ENCODE results near the gene RPS27L.
"Not testable (repeated sequence)": the region's sequence is repeated elsewhere in the genome, so short reads cannot be mapped to it uniquely, and the experiment has no call there.

Gene RPS27L

DNA sequence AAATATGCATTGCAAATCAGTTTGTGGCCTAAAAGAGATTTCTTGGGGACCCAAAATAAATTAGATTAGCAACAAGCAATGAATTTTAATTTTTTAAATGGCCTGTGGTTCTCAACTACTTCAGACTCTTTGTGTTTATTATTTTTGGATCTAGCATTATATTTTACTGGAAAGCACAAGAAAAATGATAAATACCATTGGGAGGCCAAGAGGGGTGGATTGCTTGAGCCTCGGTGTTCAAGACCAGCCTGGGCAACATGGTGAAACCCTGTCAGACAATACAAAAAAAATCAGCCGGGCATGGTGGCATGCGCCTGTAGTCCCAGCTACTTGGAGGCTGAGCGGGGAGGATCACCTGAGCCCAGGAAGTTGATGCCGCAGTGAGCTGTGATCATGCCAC, 22.0 kb downstream of the RPS27L start:
- no peak for DNase-seq

DNA sequence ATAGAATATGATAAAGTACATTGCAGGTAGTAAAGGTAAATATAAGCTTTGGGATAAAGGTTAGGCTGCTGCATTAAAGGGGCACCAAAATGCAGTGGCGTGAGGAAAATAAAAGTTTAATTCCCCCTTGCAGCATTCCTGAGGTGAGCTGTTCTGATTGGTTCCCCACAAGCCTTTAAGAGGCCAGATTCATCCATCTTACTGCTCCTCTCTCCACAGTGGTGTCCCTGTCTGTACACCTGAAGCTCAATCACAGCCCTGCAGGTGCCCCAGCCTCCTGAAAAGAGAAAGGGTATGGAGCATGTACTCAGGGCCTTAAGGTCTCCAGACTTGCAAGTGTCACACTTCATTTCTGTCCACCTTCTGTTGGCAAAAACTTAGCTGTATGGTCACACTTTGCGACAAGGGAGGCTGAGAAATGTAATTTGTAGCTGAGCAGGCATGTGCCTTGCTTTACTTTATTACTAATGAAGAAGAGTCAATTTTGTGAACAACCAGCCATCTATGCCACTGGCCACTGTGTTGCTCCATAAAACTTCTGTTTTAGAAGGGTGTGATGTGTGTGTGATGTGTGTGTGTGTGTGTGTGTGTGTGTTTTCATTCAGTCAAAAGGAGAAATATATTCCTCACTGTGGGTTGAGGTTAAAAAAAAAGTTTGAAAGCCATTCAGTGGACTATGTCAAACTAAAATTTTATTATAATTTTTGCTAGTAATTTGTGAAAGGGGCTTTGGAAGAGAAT, 22.9 kb downstream of the RPS27L start:
- DNase-seq: no peak

DNA sequence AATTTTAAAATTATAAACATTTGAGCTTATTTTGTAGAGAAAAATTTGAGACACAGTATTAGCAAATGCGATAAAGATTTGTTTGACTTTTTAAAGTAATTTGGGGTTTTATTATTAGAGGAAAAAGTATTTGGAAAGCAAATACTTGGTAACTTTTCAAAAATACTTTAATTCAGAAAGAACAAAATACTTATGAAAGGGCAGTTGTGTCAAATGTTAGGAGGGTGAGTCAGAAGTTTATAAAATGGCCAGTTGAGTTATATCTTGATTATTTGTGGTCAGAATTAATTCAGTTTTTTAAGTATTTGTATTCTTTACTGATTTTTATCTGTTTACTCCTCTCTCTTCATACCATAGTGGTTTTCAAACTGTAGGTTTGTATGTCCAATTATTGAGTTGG, 23.5 kb downstream of the RPS27L start:
- no peak for DNase-seq

DNA sequence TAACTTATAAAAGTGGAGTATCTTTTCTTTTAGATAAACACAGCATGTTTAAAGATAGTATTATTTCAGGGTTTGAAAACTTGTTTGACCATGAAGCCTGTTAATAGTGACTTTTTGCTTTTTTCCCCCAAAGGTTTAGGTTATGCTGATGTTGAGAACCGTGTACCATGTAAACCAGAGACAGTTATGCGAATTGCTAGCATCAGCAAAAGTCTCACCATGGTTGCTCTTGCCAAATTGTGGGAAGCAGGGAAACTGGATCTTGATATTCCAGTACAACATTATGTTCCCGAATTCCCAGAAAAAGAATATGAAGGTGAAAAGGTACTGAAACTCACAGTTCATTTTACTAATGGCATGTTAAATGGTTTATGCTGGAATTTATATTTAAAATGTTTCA, 30.6 kb downstream of the RPS27L start:
- DNase-seq: no peak

DNA sequence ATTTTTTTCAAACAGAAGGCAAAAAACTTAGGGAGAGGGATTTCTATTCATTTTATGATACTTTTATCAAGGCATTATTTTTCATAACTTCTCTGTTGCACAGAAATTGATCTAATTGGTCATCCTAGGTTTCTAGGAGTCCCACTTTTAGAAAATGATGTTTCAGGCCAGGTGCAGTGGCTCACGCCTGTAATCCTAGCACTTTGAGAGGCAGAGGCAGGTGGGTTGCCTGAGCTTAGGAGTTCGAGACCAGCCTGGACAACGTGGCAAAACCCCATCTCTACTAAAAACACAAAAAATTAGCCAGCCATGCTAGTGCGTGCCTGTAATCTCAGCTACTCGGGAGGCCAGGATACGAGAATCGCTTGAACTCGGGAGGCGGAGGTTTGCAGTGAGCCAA, 32.8 kb downstream of the RPS27L start:
- no peak for DNase-seq

DNA sequence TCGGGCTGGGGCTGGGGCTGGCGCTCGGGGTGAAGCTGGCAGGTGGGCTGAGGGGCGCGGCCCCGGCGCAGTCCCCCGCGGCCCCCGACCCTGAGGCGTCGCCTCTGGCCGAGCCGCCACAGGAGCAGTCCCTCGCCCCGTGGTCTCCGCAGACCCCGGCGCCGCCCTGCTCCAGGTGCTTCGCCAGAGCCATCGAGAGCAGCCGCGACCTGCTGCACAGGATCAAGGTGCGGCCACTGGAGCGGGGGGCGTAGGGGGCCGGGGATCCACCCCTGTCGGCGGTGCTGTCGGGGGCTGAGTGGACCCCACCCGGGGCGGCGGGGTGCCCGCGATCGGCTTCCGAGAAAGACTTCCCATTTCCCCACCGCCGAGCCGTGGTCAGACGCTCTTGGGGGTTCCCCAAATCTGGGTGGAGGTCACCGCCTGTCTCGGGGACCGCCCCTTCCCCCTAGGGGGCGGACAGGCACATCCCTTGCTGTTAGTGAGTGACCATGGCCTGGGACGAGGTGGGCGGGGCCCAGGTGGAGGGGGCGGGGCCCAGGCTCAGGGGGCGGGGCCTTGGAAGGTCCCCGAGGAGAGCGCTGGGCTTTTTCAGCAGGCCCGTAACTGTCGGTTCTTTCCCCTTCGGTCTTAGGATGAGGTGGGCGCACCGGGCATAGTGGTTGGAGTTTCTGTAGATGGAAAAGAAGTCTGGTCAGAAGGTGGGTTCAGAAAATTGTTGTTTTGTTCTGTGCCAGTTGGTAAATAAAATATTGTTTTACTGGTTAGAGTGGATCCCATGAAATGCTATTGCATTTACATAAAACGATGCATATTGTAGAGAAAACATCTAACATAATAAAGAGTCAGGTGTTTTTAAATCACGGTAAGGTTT, 35.0 kb downstream of the RPS27L start:
- DNase-seq: peak; percentile 88

DNA sequence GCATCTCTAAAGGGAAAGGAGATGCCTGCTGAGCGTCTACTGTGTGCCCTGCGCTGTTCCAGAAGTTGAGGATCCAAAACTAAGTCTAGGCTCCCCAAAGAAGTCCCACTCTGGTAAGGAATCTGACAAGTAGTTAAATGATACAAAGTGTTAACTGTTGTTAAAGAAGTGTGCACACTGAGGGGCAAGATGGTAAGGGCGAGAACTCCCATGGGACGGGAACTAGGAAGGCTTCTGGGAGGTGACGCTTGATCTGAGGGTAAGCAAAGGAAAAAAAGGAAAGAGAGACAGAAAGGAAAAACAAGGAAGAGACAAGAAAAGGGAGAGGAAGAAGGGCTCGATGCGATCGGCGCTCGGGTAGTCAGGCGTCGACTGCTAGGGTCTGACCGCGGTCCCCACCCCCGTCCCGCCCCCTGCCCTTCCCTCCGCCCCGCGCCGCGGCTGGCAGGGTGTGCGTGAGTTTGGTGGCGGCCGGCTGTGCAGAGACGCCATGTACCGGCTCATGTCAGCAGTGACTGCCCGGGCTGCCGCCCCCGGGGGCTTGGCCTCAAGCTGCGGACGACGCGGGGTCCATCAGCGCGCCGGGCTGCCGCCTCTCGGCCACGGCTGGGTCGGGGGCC, 35.8 kb downstream of the RPS27L start, which contains the start of gene LACTB:
TSS of gene LACTB (plus strand) at position 480 of the 620 bp plus-strand sequence. CDS start at position 491, 11 bp downstream.
- peak; percentile 89 for DNase-seq

DNA sequence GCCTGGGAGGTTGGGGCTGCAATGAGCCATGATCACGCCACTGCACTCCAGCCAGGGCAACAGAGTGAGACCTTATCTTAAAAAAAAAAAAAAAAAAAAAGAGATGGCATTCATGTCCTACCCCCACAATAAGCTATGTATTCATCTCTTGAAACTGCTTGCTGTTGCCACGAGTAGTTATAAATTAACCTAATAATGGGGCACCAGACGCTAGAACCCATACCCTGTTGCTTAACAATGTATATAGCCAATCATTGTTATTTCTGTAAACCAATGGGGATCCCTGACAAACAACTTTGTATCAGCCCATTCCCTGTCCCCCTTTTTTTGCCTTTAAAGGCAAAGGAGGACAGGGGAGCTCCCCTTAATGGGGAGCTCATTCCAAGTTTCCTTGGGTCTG, 38.4 kb downstream of the RPS27L start:
- no peak for DNase-seq

DNA sequence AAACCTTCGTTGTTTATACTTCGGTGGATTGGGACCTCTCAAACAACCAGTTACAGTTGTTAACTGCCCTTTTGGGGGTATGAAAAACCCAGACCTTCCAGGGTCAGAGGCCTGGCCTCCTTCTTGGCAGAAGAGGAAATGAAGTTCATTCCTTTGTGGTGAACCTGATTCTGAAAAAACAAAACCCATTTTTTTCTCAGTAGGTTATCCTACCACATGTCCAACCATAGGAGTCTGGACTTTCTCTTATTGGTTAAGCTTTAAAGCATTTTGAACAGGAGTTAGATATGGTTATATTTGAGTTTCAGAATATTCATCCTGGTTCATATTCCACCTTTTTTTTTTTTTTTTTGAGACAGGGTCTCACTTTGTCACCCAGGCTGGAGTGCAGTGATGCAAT, 42.8 kb downstream of the RPS27L start:
- no peak for DNase-seq

DNA sequence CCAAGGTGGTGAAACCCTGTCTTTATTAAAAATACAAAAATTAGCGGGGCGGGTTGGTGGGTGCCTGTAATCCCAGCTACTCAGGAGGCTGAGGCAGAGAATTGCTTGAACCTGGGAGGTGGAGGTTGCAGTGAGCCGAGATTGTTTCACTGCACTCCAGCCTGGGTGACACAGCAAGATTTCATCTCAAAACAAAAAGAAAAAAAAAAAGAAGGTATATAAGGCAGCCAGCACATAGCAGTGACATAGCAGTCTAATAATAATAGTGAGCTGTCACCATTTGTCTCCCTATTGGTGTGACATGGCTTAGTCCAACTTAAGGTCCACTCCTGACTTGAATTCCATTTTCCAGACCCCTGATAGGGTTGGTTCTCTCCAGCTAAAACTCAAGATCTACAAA, 44.4 kb downstream of the RPS27L start:
- DNase-seq: no peak

DNA sequence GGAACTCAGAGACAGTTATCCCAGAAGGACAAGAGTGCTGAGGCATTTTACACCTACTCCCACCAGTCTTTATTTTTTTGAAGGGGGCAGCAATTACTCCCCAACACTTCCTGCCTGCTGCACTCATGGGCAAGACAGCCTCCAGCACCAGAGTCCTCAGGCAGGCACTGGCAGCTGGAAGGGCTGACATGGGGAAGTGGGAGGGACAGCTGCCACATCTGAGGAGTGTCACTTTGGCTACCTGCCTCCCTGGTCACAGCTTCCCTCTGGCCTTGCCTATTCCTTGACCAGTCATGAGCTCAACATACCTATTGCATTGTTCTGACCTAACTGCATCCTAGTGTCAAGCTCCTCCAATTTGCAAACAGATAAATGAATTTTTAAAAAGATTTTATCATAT, 45.8 kb downstream of the RPS27L start:
- DNase-seq: no peak

DNA sequence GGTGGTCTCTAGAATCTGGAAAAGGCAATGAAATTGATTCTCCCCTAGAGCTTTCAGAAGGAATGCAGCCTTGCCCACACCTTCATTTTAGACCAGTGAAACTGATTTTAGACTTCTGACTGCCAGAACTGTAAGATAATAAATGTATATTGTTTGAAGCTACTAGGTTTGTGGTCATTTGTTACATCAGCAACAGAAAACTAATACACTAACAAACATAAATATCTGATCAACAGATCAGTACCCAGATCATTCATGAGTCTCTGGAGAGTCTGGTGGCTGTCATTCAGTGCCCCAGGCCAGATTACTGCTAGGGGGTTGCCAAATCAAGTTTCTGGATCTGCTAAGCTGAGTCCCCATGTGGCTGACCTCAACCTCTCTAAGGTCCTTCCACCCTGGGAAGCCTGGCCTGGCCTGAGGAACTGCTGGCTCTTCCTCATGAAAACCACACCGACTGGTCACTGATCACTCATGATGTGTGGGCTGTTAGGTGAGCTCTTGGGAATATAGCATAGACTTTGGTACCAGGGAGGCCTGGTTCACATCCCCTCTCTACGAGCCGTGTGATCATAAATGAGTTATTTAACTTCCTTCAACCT, 46.8 kb downstream of the RPS27L start:
- DNase-seq: no peak

DNA sequence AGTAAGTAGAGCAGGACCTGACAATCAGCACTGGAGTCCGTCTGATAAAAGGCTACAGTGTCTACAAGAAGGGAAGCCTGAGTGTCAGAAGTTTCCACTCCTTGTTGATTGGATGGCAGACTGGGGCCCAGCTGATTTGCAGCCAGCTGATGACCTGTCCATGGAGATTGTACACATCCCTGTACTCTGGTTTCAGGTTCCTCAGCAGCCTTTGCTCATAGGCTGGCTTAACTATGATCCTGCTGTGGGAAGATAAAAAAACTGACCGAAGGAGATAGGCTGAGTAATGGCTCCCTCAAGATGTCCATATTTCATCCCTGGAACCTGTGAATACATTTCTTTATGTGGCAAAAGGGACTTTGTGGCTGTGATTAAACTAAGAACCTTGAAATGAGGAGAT, 47.4 kb downstream of the RPS27L start:
- DNase-seq: no peak

DNA sequence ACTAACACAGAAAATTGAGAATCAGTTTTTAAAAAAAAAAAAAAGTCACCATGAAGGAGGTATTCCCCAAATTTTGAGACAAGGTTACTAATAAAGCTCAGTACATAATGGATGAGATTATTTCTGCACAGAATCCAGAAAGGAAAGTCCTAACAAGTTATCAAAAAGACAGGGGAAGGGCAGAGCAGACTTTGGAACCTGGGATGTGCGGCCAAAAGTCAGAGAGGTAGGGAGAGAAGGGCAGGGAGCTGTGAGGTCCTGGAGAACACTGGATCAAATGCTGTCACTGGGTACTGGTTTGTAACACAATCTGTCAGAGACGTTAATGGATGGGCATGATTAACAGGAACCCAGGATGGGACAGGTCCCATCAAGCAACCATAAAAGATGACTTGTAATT, 47.8 kb downstream of the RPS27L start:
- no peak for DNase-seq

DNA sequence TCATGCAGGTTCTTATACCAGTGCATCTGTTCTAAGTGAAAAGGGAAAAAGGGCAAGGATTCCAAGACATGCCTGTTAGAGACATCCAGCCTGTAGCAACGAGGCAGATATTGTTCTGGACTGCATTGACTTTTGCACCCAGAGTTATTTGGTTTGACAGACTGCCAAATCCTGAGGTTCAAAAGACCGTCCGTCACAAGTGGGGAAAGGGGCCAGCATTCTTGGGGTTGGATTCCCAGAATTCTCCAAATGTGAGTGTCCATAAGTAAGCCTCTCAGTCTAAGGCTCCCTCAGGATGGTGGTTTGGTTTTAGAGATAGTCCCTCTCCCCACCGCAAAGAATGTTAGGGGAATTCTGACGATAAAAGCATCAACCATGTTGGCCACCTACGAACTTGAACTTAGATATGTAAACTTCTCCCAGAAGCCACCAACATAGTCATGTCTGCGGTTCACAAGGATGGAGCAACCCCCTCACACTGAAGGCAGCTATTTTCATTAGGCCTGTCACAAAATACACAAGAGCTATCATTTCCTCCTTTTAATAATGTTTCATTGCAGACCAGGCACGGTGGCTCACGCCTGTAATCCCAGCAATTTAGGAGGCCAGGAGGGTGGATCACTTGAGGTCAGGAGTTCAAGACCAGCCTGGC, 49.3 kb downstream of the RPS27L start:
- no peak for DNase-seq

DNA sequence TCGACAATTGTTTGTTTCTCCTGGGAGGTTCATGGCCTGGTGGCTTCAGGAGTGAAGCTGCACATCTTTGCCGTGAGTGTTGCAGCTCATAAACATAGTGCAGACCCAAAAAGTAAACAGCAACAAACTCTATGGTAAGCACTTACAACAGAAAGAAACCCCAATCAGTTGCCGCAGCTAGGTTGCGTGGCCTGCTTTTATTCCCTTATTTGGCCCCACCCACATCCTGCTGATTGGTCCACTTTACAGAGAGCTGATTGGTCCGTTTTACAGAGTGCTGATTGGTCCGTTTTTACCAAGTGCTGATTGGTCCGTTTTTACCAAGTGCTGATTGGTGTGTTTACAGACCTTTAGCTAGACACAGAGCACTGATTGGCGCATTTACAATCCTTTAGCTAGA, 51.9 kb downstream of the RPS27L start:
- DNase-seq: not testable (repeated sequence)

DNA sequence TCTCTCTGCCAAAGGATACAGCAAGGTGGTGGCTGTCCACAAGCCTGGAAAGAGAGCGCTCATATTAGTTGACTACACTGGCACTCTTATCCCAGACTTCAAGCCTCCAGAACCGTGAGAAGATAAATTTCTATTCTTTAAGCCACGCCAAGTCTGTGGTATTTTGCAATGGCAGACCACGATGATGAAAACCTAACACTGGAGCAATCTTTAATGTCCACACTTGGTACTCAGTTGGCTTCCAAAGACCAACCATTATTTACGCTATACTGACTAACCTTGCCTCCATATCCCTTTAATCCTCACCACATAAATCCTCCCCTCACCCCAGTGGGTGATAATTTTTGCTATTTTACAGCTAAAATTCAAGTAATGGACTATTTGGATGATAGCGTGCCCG, 52.5 kb downstream of the RPS27L start:
- DNase-seq: no peak

DNA sequence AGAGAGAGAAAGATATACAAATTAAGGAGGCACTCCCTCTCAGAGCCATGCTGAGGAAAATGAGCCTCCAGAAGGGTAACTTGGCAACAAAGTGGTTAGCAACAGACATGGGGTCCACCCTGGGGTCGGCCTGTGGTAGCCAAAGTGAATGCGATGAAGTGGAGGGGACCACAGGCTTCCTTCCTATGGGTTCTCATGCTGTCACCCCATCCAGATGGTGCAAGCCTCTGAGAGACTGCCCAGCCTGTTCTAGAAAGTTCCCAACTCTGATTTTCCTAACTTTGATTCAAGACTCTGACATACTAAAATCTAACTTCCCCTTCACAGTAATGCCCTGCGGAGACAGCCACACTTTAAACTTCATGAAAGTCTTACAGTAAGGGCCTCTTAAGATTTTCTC, 53.9 kb downstream of the RPS27L start:
- DNase-seq: no peak

DNA sequence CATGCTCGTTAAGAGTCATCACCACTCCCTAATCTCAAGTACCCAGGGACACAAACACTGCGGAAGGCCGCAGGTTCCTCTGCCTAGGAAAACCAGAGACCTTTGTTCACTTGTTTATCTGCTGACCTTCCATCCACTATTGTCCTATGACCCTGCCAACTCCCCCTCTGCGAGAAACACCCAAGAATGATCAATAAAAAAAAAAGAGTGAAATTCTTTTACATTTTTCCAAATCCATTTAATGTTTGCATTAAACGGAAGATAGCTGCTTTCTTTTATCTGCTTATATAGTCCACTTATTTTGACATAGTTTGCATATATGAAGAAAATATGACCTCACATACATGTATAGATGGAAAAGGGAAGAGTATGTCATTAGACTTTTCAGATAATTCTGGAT, 57.7 kb downstream of the RPS27L start:
- DNase-seq: not testable (repeated sequence)

DNA sequence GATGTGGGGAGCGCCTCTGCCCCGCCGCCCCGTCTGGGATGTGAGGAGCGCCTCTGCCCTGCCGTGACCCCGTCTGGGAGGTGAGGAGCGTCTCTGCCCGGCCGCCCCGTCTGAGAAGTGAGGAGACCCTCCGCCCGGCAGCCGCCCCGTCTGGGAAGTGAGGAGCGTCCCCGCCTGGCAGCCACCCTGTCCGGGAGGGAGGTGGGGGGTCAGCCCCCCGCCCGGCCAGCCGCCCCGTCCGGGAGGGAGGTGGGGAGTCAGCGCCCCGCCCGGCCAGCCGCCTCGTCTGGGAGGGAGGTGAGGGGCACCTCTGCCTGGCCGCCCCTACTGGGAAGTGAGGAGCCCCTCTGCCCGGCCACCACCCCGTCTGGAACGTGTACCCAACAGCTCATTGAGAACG, 58.4 kb downstream of the RPS27L start:
- DNase-seq: not testable (repeated sequence)
